ENCODE results near the gene KRT76. TPM values are rescaled to one million over a fixed set of nuclear protein-coding genes. Genes with fewer than 3 reads are reported as not detected.

KRT76 gene
- polyA plus RNA-seq, 1 donor (not counting 4 experiments of a cell fraction or from before 2014, with no cell fraction given) = not detected

- Histone ChIP-seq H3K27ac (ENCODE audit: control insufficient read depth, insufficient read depth, low read length) (no peak overlapping the region), H3K4me3 (ENCODE audit: control insufficient read depth in 2 of 3, extremely low read depth in 1 of 3, insufficient read depth in 2 of 3, low read depth in 1 of 3, low read length in 3 of 3) (no peak overlapping the region), H3K4me2 (ENCODE audit: control insufficient read depth, extremely low read depth, insufficient read depth, low read depth, low read length) (no peak overlapping the region), H3K9ac (ENCODE audit: control insufficient read depth, extremely low read depth, insufficient read depth, low read length) (no peak overlapping the region), H3K4me1 (ENCODE audit: control insufficient read depth, extremely low read depth, insufficient read depth, low read length) (peaks cover 2% of the 10 kb centered on the region), H3K9me3 (ENCODE audit: control insufficient read depth, low read depth, low read length) (no peaks in the 10 kb centered on the region), H2AFZ (ENCODE audit: control insufficient read depth, low read length) (no peak overlapping the region), H4K20me1 (ENCODE audit: control insufficient read depth, extremely low read depth, insufficient read depth, low read length) (no peaks in the 10 kb centered on the region), H3K79me2 (ENCODE audit: control insufficient read depth, insufficient read depth, low read length) (no peaks in the 10 kb centered on the region), H3K36me3 (ENCODE audit: control insufficient read depth in 2 of 2, extremely low read depth in 1 of 2, insufficient read depth in 2 of 2, low read length in 2 of 2) (no peaks in the 10 kb centered on the region), H3K9me1 (ENCODE audit: control insufficient read depth, extremely low read depth, insufficient read depth, low read length) (no peaks in the 10 kb centered on the region), H3K27me3 (ENCODE audit: control insufficient read depth, extremely low read depth, insufficient read depth, low read length) (peaks cover 16% of the 10 kb centered on the region)
- dilution Hi-C loops (cut with MboI; ENCODE audit: extremely low pct_ligation_motif_present, low sequenced_read_pairs) = no loop called here
- FAIRE-seq = no peak
- TF ChIP-seq CTCF (optimal IDR thresholded peaks at IDR 0.05 in 1 of 3, IDR thresholded peaks at IDR 0.05 in 1 of 3, conservative IDR thresholded peaks at IDR 0.05 in 1 of 3; ENCODE audit: extremely low read depth in 1 of 3, insufficient read depth in 2 of 3, low read length in 3 of 3) = no peak
- no peak for DNase-seq (ENCODE audit: low read depth, low spot score)
Observed at GRCh38 chr12:52730793-52731192, 46.4 kb downstream of the KRT76 start.

GRCh38 chr12:52730383-52730782 is 46.8 kb downstream of the KRT76 start:
- dilution Hi-C loops (cut with MboI; ENCODE audit: extremely low pct_ligation_motif_present, low sequenced_read_pairs) = no loop called here
- Histone ChIP-seq H3K4me3 (ENCODE audit: control insufficient read depth in 2 of 3, extremely low read depth in 1 of 3, insufficient read depth in 2 of 3, low read depth in 1 of 3, low read length in 3 of 3) (no peak overlapping the region), H3K79me2 (ENCODE audit: control insufficient read depth, insufficient read depth, low read length) (no peaks in the 10 kb centered on the region), H3K4me2 (ENCODE audit: control insufficient read depth, extremely low read depth, insufficient read depth, low read depth, low read length) (no peak overlapping the region), H2AFZ (ENCODE audit: control insufficient read depth, low read length) (no peak overlapping the region), H3K9me3 (ENCODE audit: control insufficient read depth, low read depth, low read length) (no peaks in the 10 kb centered on the region), H3K36me3 (ENCODE audit: control insufficient read depth in 2 of 2, extremely low read depth in 1 of 2, insufficient read depth in 2 of 2, low read length in 2 of 2) (no peaks in the 10 kb centered on the region), H3K4me1 (ENCODE audit: control insufficient read depth, extremely low read depth, insufficient read depth, low read length) (peaks cover 2% of the 10 kb centered on the region), H3K9me1 (ENCODE audit: control insufficient read depth, extremely low read depth, insufficient read depth, low read length) (no peaks in the 10 kb centered on the region), H3K27me3 (ENCODE audit: control insufficient read depth, extremely low read depth, insufficient read depth, low read length) (peaks cover 15% of the 10 kb centered on the region), H3K27ac (ENCODE audit: control insufficient read depth, insufficient read depth, low read length) (no peak overlapping the region), H4K20me1 (ENCODE audit: control insufficient read depth, extremely low read depth, insufficient read depth, low read length) (no peaks in the 10 kb centered on the region), H3K9ac (ENCODE audit: control insufficient read depth, extremely low read depth, insufficient read depth, low read length) (no peak overlapping the region)
- TF ChIP-seq EZH2 (IDR thresholded peaks at IDR 0.05; ENCODE audit: low read length) (no peak), CTCF (optimal IDR thresholded peaks at IDR 0.05 in 1 of 3, IDR thresholded peaks at IDR 0.05 in 1 of 3, conservative IDR thresholded peaks at IDR 0.05 in 1 of 3; ENCODE audit: extremely low read depth in 1 of 3, insufficient read depth in 2 of 3, low read length in 3 of 3) (no peak)
- FAIRE-seq (no peak), DNase-seq (ENCODE audit: low read depth, low spot score) (no peak)
